GM19351 (cell line): ENCODE data around the gene KCNMA1.
A peak's percentile ranks its signal among the peaks of the same experiment; 100 is the strongest.

Source experiments
- ATAC-seq: cut with Tn5 transposase; IDR thresholded peaks from one replicate; pipeline ENCODE4 v1.9.1; 2021; ENCODE audit warnings: mild to moderate bottlenecking, moderate library complexity; ENCODE audit not compliant: unreplicated experiment

The KCNMA1 gene

DNA sequence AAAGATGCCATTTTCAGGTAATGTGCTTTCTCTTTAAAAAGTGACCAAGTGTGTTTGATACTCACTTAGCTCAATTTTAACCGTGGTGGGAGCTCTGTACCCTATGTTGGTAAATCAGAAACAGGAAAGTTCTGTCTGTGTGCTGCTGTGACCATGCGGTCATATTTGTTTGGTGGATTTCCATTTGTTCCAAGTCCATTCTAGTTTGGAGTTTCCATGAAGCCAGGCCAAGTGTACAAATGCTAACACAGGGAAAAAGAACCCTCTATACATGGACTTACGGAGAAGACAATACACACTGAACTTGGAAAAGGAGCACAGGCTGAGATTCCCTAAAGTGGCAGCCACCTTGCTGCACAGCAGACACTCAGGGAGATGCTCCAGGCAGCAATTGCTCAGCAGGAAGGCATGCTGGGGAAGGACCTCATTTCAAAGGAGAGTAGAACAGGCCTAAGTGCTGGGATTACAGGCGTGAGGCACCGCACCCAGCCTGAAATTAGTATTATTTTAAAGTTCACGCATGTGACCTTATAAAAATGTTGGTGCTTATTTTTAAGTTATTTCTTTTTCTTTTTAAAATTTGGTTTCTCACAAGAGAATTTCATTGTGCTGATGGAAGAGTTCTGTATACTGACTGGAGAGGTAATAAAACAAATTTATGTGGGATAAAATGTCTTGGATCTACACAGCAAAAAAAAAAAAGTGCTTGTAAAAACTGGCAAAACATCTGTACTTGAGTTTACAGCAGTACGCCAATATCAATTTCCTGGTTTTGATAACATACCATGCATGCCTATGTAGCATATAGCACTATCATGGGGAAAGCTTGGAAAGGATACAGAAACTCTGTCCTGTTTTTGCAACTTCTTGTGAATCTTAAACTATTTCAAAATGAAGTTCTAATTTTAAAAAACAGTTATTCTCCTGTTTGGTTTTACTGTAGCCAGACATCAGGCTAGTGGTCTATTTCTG, 436.2 kb downstream of the KCNMA1 start:
- no peak for ATAC-seq

- peak; percentile 90 for ATAC-seq
Observed at GRCh38 chr10:77197544-77197943, 440.1 kb downstream of the KCNMA1 start.

- ATAC-seq, result no peak
Observed at GRCh38 chr10:77196614-77197013, 441.0 kb downstream of the KCNMA1 start.

DNA sequence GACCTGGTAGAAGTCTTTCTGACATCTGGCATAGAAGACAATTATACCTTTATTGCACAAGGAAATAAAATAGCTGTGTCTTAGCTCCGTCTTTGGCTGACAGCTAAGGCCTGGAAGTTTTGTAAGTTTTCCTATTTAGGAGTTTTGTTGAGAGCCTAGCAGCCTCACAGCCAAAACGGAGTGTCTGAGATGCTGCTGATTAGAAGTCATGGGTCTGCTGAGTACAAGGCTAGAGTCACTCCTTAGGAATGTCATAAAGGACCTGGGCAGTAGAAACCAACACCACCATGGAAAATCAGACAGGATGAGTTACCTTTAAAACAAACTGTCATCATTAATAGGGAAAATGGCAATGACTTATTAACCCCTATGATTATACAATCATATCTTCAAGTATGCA, 442.5 kb downstream of the KCNMA1 start:
- no peak for ATAC-seq

DNA sequence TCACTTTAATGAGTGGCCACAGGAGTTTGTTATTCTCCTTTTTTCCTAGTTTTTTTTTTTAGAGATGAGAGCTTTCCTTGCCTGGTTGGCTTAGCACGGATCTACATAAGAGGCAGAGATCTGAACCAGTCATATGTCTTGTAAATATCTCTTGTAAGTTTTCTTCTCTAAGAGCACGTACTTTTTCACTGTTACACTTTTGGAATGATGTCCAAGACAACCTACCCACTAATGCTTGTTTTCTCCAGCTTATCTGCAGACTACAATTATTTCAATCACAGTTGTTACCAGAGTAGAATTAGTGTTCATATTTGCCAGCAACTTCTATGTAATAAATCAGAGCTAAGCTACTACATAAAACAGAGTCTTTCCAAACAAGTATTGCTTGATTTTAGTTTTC, 444.6 kb downstream of the KCNMA1 start:
- no peak for ATAC-seq

GRCh38 chr10:77192402-77192801, 445.2 kb downstream of the KCNMA1 start:
- no peak for ATAC-seq

- ATAC-seq, result no peak
Observed at GRCh38 chr10:77191324-77192049, 446.1 kb downstream of the KCNMA1 start.

DNA sequence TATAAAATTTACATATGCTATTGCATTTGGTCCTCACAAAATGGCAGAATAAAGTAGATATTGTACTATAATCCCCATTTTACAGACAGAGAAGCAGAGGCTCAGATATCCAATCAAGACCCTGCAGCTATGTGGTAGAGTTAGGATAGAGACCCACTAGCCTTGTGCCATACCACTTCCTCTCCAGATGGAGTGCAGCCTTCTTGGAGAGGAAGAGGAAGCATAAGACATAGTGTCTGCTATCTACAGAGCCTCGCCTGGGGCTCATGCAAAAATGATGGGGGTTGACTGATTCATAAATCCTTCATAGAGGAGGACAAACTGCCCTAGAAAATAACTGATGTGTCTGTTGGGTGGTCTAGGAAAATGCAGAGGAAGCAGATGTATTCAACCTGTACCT, 447.3 kb downstream of the KCNMA1 start:
- ATAC-seq, result no peak

DNA sequence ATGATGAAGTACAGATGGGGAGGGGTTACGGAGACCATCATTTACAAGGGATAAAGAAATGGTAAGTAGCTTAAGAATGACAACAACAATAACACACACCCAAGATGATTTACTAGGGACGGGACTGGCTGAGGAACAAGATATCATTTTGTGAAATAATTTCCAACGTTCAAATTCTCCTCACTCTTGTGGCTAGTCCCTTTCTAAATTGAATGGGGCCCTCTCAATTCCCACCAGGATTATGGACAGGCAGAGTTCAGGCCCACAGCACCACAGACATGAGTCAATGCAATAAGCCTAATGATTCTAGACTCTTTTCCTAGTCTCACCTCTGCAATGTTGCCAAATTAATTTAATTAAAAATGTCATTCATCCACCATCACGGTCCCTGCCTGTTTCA, 448.1 kb downstream of the KCNMA1 start:
- no peak for ATAC-seq

- no peak for ATAC-seq
Observed at GRCh38 chr10:77189075-77189474, 448.5 kb downstream of the KCNMA1 start.

GRCh38 chr10:77188521-77188920, 449.1 kb downstream of the KCNMA1 start:
- no peak for ATAC-seq

DNA sequence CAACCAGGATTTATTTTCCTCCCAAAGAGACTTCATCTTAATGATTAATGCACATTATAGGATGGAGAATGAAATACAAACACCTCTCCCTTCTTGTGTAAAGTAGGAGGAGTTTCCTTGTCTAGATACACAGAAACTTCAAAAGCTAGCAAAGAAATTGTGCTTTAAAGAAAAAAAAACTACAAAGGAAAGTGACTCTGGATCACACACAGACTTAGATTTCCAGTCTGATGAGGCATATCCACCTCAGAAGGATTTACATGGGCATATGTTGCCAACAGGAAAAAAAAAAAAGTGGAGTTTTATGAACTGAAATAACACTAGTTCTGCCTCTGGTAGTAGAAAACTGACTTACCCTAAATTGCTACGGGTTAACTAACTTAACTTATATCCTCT, 449.6 kb downstream of the KCNMA1 start:
- ATAC-seq, result no peak

DNA sequence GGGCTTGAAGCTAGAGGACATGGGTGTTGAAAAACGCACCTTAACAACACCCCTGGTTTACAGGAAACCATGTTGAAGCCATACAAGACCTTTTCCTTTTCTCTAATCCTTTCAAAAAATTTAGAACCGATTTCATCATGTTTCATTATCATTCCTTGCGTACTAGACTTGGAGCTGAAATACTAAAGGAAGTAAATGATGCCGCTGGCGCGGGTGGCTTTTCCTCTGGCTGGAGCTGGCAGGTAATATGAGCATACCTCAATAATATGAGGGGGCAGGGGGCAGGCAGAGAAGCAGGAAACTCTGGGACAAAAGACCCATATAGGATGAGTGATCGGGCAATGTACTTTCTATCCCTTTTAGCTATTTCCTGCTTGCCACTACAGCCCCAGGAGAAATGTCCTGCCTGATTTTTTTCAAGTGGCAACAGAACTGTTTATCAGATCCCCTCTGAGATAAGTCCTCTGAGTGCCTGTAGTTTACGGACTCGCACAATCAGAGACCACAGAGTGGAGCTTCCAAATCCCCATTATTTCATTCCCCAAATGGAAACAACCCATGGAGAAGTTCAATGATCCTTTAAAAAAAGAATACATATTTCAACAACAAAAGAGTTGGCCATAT, 450.1 kb downstream of the KCNMA1 start:
- no peak for ATAC-seq

DNA sequence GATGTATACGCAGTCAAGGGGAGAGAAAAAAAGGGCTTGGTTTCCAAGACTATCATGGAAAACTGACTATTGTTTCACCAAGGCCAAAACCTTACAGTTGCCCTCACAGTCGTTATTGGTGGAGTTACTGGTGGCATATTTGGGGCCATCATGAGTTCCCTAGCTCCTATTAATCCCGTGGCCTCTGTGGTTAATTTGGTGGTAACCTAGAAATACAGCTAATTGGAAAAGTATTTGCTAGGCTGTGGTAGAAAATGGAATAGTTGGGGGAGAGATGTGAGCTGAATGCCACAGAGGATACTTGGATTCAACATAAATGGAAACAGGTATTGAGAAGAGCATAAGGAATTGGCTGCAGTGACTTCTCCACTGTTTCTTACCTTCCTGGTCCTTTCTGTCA, 450.7 kb downstream of the KCNMA1 start:
- ATAC-seq, result no peak

DNA sequence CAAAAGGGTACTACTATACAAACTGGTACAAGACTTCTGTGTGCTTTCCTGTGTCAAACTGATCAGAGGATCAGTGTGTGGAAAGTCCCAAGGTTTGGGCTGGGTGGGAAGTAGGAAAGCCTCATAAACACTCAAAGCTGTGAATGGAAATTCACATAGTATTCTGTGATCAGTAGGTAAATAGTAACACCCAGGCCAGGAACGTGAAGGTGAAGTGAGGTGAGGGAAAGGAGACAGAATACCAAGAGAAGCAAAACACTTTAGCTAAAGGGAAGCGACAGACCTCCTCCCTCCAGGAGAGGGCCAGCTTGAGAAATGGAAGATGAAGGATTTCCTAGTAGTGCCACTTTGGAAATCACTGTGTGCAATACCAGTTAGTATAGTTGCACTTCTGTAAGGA, 451.9 kb downstream of the KCNMA1 start:
- ATAC-seq, result no peak

DNA sequence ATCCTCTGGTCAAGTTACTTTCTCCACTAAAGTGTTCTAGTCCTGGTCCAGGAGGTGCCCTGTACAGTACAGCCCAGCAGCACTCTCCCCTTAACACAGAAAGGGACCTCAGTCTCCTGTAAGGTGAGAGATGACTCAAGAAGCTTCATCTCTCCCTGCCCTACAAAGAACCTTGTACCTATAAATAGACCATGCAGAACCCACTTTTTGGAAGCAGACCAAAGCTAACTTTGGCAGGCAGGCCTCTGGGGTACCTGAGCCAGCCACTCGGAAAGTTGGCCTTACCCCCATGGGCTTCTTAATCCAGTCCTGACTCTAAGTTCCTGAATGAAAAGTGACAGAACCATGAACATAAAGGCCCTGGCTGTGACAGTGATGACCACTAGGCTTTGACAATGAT, 454.8 kb downstream of the KCNMA1 start:
- no peak for ATAC-seq

GRCh38 chr10:77180794-77181193, 456.8 kb downstream of the KCNMA1 start:
- no peak for ATAC-seq

- no peak for ATAC-seq
Observed at GRCh38 chr10:77180104-77180503, 457.5 kb downstream of the KCNMA1 start.

DNA sequence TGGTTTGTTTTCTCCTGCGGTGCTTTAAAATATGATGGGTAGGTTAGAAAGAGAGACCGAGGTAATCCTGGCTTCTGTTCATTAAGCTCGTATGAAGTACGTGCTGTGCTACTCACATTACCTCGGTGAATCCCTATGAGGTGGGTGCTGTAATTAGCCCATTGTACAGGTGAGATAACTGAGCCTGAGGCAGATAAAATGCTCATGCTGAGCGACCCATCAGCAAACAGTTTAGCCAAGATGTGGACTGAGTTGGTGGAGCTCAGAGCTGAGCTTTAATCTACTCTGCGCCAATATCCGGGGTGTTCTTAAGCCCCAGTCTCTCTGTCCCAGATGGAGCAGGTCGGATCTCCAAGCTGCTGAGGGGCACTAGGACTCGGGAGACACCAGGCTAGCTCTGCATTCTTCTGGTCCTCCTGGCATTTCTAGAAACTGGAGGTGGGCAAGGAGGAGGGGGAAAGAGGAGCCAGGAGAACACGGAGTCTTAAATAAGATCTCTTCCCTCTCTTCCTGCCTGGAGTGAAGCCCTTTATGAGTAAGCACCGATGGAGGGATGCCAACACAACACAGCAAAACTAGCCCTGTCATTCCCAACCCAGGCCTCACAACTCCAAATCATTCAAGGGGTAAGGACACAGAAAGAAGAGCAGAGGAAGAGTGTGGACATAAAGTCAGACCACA, 458.5 kb downstream of the KCNMA1 start:
- no peak for ATAC-seq

GRCh38 chr10:77177589-77177988, 460.0 kb downstream of the KCNMA1 start:
- no peak for ATAC-seq

- ATAC-seq, result no peak
Observed at GRCh38 chr10:77177161-77177560, 460.4 kb downstream of the KCNMA1 start.
